Lung (tissue), 12 donors: ENCODE measurements around the gene MBD3L2B. TPM values are rescaled to one million over a fixed set of nuclear protein-coding genes. Genes with fewer than 3 reads are reported as not detected.
A peak's percentile ranks its signal among the peaks of the same experiment; 100 is the strongest.

Experiments used
- ATAC-seq: fragments of 200-7000 bp; cut with Tn5 transposase; one replicate; pipeline ENCODE4 v1.9.1; 2020; ENCODE audit warnings: moderate number of reproducible peaks; ENCODE audit not compliant: insufficient read depth, low FRiP score
- DNase-seq, 3 donors: peaks; one replicate each; pipeline ENCODE4 v3.0.0-alpha.2; 2013 to 2017
- H3K27ac ChIP-seq, 2 donors: one replicate each; pipeline ENCODE4 v1.5.1; 2013; ENCODE audit warnings: mild to moderate bottlenecking in 2 of 2, moderate library complexity in 2 of 2, control low read depth in 1 of 2, inconsistent platforms in 1 of 2, low read depth in 1 of 2, low read length in 1 of 2
- H3K27me3 ChIP-seq, 3 donors: one replicate each; pipeline ENCODE4 v1.5.1; 2013; ENCODE audit warnings: low read length in 2 of 3; ENCODE audit not compliant: control insufficient read depth in 3 of 3, insufficient read depth in 3 of 3
- H3K36me3 ChIP-seq, 4 donors: one replicate each; pipeline ENCODE4 v1.5.1; 2013; ENCODE audit warnings: low read length in 4 of 4, mild to moderate bottlenecking in 1 of 4, moderate library complexity in 1 of 4; ENCODE audit not compliant: control insufficient read depth in 4 of 4, insufficient read depth in 4 of 4
- H3K4me1 ChIP-seq, 5 donors: one replicate each; pipeline ENCODE4 v1.5.1; 2013; ENCODE audit warnings: low read length in 5 of 5, mild to moderate bottlenecking in 2 of 5, moderate library complexity in 1 of 5; ENCODE audit not compliant: control insufficient read depth in 5 of 5, insufficient read depth in 5 of 5
- H3K4me3 ChIP-seq: one replicate; pipeline ENCODE4 v1.5.1; 2013; ENCODE audit warnings: mild to moderate bottlenecking, control low read depth, moderate library complexity
- H3K9ac ChIP-seq, 2 donors: one replicate each; pipeline ENCODE4 v1.5.1; 2013; ENCODE audit warnings: low read length in 2 of 2, control low read depth in 1 of 2; ENCODE audit not compliant: insufficient read depth in 1 of 2
- H3K9me3 ChIP-seq, 4 donors: one replicate each; pipeline ENCODE4 v1.5.1; 2013; ENCODE audit warnings: low read length in 3 of 4, mild to moderate bottlenecking in 1 of 4, moderate library complexity in 1 of 4; ENCODE audit not compliant: control insufficient read depth in 4 of 4, insufficient read depth in 3 of 4
- WGBS, 2 donors: extraction: QIAGEN DNeasy Blood & Tissue Kit; methylation state at CpG; one replicate each; pipeline ENCODE4 v1.1.7; 2013; 5-methylcytosine and 5-hydroxymethylcytosine counted together
- polyA plus RNA-seq, 2 donors: library from polyadenylated mRNA; stranded (reverse); fragments of 200-250 nt; gene quantifications; one replicate each; pipeline ENCODE4 v1.2.1, GENCODE V29; 2013
- total RNA-seq, 2 donors: library from RNA; depleted of rRNA in 1 of 2; stranded (reverse); fragments of >200 nt in 1 of 2; gene quantifications; one replicate each; pipeline ENCODE4 v1.2.1, GENCODE V29; 2014 to 2021
- TF ChIP-seq, protein P1 (sequence below): IDR thresholded peaks from 2 replicates; pipeline ENCODE4 v1.5.1; 2012; ENCODE audit warnings: mild to moderate bottlenecking; ENCODE audit errors: control extremely low read depth, extremely low read depth
- donor health status: control.
- donor health status: control.
- donor health status: Bipolar disorder and iron deficiency.
- donor health status: healthy.
- donor health status: DM: yes; HTN: yes; CAD: no.

The MBD3L2B gene
- total and polyA plus RNA-seq, 4 donors, result not detected

DNA sequence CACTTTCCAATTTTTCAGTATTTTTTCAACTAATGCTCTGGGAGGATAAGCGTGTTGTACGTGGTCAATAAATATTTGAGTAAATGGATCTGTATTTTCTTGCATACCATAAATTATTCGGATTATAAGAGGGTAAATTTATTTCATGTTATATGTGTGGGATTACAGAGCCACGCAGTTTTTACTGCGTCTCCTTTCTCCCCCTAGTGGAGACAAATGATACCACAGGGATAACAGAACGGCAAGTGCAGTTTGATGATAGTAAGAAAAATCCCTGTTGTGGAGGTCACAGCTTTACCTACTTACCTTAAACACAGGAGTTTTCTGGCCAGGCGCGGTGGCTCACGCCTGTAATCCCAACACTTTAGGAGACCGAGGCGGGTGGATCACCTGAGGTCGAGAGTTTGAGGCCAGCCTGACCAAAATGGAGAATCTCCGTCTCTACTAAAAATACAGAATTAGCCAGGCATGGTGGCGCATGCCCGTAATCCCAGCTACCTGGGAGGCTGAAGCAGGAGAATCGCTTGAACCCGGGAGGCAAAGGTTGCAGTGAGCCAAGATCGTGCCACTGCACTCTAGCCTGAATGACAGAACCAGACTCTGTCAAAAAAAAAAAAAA is 16.8 kb downstream of the MBD3L2B start:
- no peak for ATAC-seq
- H3K4me3 ChIP-seq, result no peak overlapping the region
- no peaks in the 10 kb centered on the region for H3K36me3 ChIP-seq
- WGBS, 2 donors, result 55 to 56% methylated on average over 18 of the region's 18 CpGs
- no peaks in the 10 kb centered on the region for H3K4me1 ChIP-seq
- H3K9me3 ChIP-seq, result no peaks in the 10 kb centered on the region
- DNase-seq, result peak in 2 of 3 donors; percentile 35 to 49
- no peaks in the 10 kb centered on the region for H3K27me3 ChIP-seq
- H3K9ac ChIP-seq, result no peak overlapping the region
- TF ChIP-seq, protein P1, sequence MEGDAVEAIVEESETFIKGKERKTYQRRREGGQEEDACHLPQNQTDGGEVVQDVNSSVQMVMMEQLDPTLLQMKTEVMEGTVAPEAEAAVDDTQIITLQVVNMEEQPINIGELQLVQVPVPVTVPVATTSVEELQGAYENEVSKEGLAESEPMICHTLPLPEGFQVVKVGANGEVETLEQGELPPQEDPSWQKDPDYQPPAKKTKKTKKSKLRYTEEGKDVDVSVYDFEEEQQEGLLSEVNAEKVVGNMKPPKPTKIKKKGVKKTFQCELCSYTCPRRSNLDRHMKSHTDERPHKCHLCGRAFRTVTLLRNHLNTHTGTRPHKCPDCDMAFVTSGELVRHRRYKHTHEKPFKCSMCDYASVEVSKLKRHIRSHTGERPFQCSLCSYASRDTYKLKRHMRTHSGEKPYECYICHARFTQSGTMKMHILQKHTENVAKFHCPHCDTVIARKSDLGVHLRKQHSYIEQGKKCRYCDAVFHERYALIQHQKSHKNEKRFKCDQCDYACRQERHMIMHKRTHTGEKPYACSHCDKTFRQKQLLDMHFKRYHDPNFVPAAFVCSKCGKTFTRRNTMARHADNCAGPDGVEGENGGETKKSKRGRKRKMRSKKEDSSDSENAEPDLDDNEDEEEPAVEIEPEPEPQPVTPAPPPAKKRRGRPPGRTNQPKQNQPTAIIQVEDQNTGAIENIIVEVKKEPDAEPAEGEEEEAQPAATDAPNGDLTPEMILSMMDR, result peak; percentile 10
- no peak overlapping the region for H3K27ac ChIP-seq

DNA sequence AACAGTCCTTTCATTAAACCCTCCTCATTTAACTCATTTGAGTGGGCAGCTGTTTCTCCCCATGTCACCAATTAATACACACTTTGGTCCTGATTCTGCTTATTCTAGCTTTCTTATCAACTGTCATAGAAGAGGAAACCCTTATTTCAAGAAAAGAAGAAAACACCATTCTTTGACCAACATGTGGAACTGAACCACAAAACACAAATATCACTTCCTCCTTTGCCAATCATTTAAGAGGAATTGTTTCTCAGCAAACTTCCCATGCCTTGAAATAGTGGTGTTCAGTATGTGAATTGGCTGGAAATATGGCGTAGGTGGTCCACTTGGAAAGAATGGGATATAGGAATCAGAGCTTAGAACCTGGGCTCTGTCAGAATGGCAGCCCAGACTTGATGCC is 20.4 kb downstream of the MBD3L2B start:
- ATAC-seq, result no peak
- WGBS, 2 donors, result 57 to 79% methylated on average over 1 of the region's 1 CpG
- no peak overlapping the region for H3K9ac ChIP-seq

DNA sequence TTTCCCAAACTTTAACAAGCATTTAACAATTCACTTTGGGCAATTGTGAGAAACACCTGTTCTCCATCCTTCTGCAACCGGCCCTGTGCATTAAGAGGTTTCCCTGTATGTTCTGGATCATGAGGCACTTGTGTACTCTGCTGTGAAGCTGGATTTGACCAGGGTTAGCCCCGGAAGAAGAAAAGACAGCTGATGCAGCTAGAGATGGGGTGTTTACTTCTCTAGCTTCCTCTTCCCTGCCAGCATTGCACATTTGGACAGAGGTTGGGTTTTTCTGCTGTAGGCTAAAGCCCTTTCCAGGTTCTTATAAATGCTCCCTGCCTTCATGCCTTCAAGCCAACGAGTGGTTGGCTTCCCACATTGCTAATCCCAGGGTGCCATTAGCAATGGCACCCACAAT is 20.9 kb downstream of the MBD3L2B start:
- Histone ChIP-seq H3K9me3 (peaks cover 0 to 3% (median 1%) of the 10 kb centered on the region in 4 donors), H3K4me1 (no peaks in the 10 kb centered on the region), H3K4me3 (no peak overlapping the region), H3K36me3 (no peaks in the 10 kb centered on the region), H3K9ac (no peak overlapping the region), H3K27me3 (no peaks in the 10 kb centered on the region), H3K27ac (peak overlapping the region in 1 of 2 donors; percentile 33)
- TF ChIP-seq, protein P1, result no peak
- DNase-seq, result peak in 1 of 3 donors; percentile 1
- ATAC-seq, result no peak
- 52 to 54% methylated on average over 3 of the region's 3 CpGs for WGBS, 2 donors

More for the DNA sequence above, 20.4 kb downstream of the MBD3L2B start:
- no peaks in the 10 kb centered on the region for H3K36me3 ChIP-seq
- H3K4me1 ChIP-seq, result no peaks in the 10 kb centered on the region
- H3K27me3 ChIP-seq, result no peaks in the 10 kb centered on the region
- H3K4me3 ChIP-seq, result no peak overlapping the region
- DNase-seq, result peak in 1 of 3 donors; percentile 0
- H3K9me3 ChIP-seq, result no peaks in the 10 kb centered on the region
- TF ChIP-seq, protein P1, result no peak
- peak overlapping the region in 1 of 2 donors; percentile 33 for H3K27ac ChIP-seq

DNA sequence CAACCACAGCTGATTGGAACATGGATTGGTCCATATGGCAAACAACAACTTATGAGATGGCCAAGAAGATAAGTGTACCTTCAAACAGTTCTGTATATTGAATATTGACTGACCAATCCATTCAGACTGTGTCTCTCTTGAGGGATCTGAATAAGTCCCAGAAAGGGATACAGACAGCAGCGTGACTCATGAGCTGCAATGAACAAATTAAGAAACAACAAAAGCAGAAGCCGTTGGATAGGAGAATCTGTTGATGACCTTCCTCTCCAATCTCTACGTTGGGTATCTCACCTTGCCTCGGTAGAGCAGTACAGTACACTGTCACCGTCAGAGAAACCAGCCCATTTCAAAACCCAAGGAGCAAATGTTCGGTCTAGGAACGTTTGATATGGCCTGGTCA is 21.3 kb downstream of the MBD3L2B start:
- 75 to 76% methylated on average over 7 of the region's 7 CpGs for WGBS, 2 donors
- no peaks in the 10 kb centered on the region for H3K36me3 ChIP-seq
- TF ChIP-seq, protein P1, result no peak
- H3K9me3 ChIP-seq, result peaks cover 0 to 5% (median 2%) of the 10 kb centered on the region in 4 donors
- DNase-seq (no peak), ATAC-seq (no peak)
- H3K27ac ChIP-seq, result no peak overlapping the region
- no peaks in the 10 kb centered on the region for H3K4me1 ChIP-seq
- no peak overlapping the region for H3K9ac ChIP-seq
- H3K27me3 ChIP-seq, result no peaks in the 10 kb centered on the region
- H3K4me3 ChIP-seq, result no peak overlapping the region
